Stimulated activated CD4-positive, alpha-beta T cell treated with anti-CD3 and anti-CD28 coated beads, Interleukin-4, amount 100 ng/mL, for 1 hour (primary cell): ENCODE measurements around the gene C6orf89.
"Not testable (repeated sequence)": the region's sequence is repeated elsewhere in the genome, so short reads cannot be mapped to it uniquely, and the experiment has no call there.

Experiments
- DNase-seq: peaks from one replicate; pipeline ENCODE4 v3.0.0-alpha.2; 2020

The C6orf89 gene

DNA sequence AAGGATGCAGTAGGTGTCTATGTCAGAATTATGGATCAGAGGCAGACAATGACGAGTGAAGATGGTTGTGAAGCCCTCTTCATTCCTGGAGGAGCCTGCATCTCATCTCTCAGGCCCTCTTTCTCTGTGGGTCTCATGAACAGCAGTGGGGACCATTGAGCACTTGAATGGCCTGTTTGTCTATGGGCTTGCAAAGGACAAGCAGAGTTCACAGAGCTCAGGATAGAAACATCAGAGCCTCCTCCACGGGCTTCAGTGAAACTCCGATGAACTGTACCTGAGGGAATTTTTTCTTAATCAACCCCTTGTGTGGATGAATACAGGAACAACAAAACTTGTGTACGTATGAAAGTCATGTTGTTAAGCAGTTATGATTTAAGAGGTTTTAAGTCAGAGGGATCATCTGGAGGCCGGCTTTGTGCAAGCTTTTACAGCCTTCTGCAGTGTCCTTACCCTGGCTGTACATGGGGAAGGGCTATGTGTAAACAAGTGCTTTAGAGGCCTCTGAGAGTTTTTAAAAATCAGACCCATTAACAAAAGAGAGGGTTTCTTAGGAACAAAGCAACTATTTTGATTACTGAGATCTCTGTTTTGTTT lies 39.1 kb downstream of the C6orf89 start:
- no peak for DNase-seq

DNA sequence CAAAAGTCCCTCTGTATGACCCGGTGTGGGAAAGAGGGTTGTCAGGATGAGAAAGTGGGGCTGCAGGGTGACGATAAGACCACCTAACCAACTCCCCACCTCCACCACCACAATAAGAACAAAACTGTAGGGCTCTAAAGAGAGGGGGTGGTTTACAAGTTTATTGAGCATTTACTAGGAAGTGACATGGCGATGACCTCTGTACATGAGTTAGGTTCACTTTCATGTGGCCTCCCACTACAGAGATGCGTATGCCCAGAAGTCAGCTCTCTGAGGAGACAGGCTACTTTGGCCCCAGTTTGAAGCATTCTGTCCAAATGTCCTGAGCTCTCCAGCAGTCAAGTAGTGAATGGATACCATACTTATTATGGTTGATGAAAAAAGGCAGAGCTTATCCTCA lies 40.1 kb downstream of the C6orf89 start:
- DNase-seq = no peak

DNA sequence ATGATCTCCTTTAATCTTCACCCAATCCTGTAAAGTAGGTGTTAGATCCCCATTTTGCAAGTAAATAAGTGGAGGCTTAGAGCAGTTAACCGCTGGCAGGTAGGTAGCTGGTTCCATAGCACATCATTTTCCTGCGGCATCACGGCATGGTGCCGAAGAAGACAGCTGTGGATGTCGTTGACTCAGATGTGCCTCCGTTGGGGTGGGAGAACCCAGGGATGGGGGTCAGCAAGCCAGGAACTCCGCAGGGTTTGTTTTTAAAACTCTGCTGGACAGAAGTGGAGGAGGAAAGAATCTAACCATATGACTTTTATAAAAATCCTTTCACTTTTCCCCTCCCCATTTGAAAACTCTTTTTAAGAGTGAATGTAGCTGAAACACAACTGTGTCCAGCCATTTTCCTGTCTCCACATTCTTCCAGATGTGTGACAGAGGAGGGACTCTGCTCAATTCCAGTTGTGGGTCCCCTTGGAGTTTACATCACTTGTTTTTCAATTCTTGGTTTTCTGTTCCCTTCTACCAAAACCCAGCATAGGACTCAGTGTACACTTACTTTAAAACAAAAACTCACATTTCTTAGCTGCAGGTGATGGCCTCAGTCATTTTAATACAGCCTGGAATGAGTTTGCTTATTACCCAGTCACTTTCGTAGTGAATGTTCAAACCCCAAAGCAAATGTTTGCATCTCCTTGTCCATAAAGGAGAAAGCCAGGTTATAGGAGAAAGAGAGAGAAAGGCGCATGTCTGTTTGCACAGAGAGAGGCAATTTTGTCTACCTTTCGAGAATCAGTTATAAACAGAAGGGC lies 41.2 kb downstream of the C6orf89 start:
- DNase-seq = no peak

DNA sequence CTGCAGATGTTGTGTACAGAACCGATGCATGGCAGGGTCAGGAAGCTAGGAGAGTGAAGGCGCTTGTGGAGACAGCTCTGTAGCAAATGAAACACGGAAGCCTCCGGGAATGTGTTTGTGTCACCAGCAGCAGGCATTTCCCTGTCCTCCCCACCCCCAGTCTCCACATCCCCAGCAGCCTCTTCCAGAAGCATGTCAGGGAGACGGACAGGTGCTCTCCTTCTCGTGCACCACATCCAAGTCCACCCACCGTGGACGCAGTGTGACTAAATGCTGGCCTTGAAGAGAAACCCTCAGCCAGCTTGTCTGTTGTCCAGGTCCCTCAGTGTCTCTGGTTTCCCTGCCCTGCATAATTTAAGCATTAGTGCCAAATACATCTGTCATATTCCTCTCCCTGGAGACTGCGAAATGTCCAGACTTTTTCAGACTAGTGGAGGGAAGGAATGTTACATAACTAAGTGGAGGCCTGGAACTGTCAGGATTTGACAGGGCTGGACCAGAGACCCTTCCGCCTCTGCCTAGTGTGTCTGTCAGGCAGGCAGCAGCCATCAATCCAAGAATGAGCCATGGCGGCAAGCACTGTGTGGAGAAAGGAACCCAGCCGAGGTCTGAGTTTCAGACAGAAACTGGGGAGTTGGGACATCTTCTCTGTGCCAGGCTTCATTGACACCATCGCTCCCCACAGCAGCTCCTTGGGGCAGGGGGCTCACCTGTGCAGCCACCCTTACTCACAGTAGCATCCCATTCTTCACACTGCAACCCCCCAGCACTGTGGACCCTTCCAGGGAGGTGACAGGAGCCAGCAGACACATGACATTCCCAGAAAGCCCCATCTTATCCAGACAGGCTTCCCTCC lies 42.2 kb downstream of the C6orf89 start:
- DNase-seq = no peak

DNA sequence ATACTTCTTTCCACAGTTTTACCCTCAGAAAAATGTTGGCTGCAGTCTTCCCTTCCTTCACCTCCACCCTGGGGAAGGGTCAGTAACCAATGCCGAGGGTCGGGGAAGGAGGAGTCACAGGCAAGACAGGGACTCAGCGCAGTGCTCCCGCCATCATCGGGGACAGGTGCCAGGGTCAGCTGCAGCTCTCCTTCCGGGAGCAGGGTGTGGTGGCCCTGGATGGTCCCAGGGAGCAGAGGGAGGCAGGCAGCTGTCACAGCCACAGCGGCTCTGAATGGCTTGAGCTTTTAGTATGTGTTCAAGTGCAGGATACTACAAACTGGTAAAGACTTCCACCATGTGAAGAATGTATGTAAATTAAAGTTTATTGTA lies 42.8 kb downstream of the C6orf89 start:
- DNase-seq = no peak

DNA sequence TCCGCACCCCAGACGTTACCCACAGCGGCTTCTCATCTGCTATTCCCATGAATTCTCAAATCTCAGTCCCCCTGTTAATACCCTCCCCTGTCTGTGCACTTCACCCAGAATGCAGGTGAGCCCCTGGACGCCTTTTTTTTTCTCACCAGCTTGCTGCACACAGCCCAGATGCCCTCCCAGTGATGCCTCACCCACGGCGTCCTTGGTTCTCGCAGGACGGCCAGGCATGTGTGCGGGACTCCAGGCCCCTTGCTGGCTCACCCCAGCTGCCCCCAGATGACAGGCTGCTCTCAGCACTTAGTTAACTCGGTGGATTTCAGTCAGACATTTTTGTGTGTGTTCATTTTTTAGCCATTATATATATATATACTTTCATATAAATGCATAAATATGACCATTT lies 43.4 kb downstream of the C6orf89 start:
- no peak for DNase-seq

DNA sequence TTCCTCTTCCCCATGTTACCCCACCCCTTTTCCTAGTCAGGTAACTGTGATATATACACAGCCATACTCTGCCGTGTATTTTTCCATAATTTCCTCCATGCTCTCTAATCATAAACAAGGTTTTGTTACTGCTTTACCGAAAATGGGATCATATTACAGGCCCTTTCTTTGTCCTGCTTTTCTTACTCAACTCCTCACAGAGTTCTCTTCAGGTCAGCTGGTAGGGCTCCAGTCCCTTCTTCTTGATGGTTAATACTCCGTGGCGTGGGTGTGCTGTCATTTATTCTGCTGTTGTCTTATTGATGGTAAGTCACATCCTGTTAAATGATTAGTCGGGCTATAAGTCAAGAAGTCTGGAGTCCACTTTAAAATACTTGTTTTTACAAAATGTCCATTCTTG lies 43.9 kb downstream of the C6orf89 start:
- no peak for DNase-seq

DNA sequence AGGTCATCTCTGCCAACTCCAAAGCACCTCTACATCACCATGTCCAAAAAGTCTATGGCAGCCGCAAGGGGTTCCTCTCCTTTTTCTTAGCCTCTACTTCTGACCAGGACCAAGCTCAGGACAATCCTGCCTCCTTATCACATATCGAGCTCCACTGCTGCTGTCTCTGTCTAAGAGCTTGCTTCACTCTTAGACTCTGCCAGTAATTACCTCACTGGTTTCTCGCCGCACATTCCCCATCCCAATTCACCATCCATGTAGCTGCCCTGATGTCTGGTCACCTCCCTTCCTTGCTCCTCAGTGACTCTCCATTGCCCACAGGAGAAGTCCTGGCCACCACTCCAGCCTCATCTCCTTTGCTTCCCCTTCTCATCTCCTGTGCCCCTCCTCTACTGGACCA lies 44.7 kb downstream of the C6orf89 start:
- DNase-seq = no peak

DNA sequence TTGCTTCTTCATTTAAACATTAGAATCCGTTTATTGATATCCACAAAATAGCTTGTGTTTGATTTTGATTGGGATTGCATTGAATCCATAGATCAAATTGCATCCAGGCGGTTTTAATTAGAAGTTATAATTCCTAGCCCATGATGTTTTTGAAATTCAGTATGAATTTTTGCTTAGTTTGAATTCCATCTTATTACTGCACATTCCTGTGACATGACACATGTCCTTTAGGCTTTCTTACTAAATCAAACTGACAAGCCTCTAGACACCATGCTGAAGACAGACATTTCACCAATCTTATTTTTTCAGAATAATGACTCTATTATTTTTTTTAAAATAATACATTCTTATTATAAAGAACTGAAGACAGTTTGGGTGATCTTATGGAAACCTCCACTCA lies 47.4 kb downstream of the C6orf89 start:
- DNase-seq = no peak

DNA sequence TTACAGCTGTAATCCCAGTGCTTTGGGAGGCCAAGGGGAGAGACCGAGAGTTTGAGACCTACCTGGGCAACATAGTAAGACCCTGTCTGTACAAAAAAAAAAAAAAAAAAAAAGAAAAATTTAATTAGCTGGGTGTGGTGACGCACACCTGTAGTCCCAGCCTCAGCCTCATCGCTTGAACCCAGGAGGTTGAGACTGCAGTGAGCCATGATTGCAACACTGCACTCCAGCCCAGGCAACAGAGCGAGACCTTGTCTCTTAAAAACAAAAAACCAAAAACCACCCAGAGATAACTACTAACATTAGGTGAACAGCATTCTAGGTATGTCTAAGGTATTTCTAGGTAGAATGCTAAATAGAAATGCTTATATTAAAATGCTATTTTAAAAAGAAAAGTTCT lies 47.8 kb downstream of the C6orf89 start:
- DNase-seq = no peak

DNA sequence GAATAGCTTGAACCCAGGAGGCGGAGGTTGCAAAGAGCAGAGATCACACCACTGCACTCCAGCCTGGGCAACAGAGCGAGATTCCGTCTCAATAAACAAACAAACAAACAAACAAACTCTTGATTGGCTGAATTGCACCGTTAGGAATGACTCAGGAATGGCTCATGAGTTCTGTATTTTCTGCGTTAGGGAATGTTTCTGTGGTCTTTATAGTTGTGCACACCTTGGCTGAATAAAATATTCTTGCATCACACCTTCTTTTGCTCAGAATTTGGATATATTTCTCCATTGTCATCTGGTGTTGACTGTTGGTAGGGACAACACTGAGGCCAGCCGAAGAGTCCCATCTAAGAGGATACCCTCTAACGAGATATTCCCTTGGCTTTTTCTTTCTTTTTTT lies 49.1 kb downstream of the C6orf89 start:
- DNase-seq = no peak

DNA sequence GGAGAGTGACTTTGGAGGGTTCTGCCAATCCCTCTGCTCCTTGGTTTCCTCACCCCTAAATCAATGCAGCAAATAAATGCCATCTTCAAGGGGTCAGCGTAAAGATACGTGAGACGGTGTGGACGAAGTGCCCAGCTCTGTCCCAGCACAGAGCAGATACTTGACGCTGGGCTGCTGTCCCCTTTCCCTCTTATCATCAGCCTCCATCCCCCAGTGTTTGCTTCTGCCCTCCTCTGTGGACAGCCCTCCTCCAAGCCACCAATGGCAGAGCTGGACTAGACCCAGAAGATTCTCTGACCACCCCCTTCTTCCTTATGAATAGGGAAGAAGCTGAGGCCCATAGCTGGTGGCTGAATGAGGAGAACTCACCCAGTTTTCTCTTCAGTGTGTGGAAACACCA lies 51.1 kb downstream of the C6orf89 start:
- no peak for DNase-seq

DNA sequence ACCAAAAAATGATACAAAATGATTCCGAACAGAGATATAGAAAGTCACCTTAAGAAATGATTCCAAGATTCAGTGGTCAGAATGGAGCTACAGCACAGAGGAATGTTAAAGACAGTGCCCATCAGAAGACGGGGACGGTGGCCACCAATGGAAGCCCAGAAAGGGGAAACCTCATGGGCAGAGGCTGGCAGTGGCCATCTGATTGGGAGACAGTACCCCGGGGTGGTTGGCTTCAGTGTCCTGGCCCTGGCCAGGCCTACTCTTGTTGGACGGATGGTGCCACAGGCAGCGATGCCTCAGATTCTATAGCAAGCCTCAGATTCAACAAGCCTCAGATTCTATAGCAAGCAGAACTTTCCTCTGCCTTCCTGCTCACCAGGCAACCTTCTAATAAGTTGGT lies 52.1 kb downstream of the C6orf89 start:
- no peak for DNase-seq

DNA sequence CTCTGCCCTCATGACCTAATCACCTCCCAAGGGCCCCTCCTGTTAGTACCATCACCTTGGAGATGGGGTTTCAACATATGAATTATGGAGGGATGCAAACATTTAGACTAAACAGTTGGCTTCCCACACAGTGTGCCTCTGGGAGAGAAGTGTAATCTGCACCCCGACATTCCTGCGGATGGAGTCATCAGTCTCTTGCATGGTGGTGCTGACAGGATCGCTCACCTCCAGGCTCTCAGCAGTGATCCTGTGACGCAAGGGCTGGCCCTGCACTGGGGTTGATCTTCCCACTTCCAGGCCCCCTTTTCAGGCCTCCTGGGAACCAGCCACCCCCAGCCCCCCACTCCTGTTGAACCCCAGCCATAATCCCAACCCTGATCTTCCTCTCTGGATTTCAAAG lies 52.8 kb downstream of the C6orf89 start:
- DNase-seq = no peak

DNA sequence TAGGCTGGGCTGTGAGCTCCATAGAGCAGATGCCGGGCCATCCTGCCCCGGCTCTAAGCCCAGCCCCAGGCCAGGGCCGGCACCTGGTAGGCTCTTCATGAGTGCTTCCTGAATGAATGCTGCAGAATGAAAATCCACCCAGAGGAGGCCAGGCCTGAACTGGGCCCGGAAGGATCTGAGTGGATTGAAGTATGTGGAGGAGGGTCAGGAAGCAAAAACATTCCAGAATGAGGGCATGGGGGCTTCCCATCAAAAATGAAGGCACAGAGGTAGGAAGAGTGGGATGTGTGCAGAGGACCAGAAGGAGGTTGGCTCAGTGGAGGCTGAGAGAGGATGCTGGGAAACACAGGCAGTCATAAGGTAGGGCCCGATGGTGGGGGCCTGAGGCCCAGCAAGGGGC lies 53.3 kb downstream of the C6orf89 start:
- DNase-seq = not testable (repeated sequence)

DNA sequence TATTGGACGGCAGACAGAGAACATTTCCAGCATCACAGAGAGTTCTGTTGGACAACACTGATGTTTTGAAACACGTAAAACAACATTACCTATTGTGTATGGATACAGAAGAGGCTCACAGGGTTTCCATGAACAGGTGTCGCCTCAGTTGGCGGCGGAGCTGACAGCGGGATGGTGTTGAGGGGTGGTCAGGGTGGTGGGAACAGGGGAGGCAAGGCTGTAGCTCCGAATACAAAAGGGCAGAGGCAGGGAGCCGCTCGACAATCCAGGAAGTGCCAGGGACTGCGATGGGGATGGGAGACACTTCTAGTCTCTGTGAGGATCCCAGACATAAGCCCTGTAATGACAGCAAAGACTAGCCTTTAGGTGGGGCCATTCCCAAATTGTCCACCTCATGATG lies 54.3 kb downstream of the C6orf89 start:
- DNase-seq = no peak

DNA sequence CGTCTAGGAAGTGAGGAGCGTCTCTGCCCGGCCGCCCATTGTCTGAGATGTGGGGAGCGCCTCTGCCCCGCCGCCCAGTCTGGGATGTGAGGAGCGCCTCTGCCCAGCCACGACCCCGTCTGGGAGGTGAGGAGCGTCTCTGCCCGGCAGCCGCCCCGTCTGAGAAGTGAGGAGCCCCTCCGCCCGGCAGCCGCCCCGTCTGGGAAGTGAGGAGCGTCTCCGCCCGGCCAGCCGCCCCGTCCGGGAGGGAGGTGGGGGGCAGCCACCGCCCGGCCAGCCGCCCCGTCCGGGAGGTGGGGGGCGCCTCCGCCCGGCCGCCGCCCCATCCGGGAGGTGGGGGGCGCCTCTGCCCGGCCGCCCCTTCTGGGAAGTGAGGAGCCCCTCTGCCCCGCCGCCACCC lies 55.8 kb downstream of the C6orf89 start:
- not testable (repeated sequence) for DNase-seq

DNA sequence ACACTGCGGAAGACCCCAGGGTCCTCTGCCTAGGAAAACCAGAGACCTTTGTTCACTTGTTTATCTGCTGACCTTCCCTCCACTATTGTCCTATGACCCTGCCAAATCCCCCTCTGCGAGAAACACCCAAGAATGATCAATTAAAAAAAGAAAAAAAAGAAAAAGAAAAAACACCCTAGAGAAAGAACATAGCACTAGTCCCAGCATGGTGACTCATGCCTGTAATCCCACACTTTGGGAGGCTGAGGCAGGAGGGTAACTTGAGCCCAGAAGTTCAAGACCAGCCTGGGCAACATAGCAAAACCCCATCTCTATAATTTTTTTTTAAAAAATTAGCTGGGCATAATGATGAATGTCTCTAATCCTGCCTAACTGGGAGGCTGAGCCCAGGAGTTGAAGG lies 56.6 kb downstream of the C6orf89 start:
- DNase-seq = not testable (repeated sequence)

DNA sequence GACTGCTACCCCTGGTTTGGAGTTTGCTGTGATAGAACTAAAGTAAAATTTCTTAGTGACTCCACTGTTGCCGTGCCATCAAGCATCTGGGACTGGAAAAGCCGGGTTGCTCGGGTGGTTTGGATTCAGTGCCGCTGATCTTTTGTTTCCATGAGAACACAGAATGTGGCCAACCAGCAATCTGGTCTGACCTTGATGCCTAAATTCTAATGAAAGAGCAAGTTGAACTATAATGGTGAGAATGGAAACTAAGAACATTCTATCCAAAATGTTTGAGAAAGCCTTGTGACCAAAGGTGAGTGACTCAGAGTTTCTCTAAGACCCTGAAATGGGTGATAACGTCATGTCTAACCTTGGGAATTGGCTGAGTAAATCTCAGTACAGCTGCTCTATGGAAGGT lies 58.9 kb downstream of the C6orf89 start:
- no peak for DNase-seq

DNA sequence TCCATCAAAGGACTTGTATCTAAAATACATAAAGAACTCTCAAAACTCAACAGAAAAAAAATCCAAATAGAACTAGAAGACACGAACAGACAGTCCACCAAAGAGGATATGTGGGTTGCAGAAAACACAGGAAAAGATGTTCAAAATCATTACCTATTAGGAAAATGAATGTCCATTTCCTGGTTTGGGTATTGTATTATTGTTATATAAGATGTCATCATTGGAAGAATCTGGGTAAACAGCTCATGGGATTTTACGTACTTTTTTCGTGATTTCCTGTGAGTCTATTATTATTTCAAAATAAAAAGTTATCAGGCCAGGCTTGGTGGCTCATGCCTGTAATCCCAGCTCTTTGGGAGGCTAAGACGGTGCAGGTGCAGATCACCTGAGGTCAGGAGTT lies 59.5 kb downstream of the C6orf89 start:
- no peak for DNase-seq

DNA sequence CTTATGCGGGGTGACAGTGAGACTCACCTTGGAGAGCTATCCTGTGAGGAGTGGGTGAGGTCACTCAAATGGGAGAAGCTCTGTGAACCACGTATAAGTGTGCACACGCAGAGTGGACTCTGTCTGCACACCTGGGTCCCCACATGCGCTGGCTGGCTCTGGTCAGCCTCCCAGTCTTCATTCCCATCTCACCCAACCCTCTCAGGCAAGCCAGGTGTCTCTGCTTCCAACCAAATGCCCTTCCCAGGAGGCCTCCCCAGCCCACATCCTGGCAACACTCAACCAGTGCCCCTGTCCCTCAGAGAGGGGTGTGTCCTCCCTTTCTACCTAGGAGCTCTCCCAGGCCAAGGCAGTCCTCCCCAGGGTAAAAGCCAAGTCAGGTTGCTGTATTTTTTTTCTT lies 60.8 kb downstream of the C6orf89 start:
- DNase-seq = no peak

DNA sequence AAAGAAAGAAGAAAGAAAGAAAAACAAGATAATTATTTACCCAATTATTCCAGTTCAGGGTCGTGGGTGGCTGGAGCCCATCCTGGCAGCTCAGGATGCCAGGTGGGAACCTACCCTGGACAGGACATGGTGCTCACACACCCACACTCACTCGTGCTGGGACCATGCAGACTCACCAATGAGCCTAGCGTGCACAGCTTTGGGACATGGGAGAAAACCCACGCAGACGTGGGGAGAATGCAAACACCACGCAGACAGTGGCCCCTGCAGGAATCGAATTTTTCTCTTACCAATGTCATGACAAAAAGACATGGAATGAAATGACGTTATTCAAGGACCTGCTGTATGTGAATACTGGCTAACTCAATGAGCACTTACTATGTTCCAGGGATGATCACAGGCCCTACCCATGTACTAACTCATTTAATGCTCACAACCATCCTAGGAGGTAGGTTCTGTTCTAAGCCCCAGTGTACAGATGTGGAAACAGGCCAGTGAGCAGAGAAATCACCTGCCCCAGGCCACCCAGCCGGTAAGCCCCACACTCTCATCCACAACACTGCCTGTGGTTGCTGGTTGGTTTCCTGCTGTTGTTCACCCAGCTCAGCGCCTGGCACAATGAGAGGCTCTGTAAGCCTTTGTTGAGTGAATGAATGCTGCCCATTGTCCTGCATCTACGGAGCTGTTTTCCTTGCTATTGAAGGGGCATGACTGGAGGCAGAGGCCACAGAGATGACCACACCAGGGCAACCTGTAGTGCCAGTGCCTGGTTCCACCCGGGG lies 62.0 kb downstream of the C6orf89 start:
- no peak for DNase-seq

DNA sequence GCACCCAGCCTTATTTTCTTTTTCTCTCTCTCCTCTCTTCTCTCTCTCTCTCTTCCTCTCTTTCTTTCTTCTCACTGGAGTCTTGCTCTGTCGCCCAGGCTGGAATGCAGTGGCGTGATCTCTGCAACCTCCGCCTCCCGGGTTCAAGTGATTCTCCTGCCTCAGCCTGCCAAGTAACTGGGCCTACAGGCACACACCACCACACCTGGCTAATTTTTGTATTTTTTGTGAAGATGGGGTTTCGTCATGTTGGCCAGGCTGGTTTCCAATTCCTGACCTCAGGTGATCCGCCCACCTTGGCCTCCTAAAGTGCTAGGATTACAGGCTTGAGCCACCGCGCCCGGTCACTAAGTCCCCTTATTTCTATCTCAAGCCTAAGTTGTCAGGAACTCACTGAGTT lies 63.3 kb downstream of the C6orf89 start:
- not testable (repeated sequence) for DNase-seq
